Fibroblast of the aortic adventitia (primary cell): ENCODE results near the gene ITIH4. TPM values are rescaled to one million over a fixed set of nuclear protein-coding genes. Genes with fewer than 3 reads are reported as not detected.
"Not testable (repeated sequence)": the region's sequence is repeated elsewhere in the genome, so short reads cannot be mapped to it uniquely, and the experiment has no call there.

Source experiments
- DNase-seq: peaks from one replicate; pipeline ENCODE4 v3.0.0-alpha.2; 2010; ENCODE audit warnings: low read depth
- H3K4me3 ChIP-seq: 2 replicates; pipeline ENCODE4 v1.5.1; 2011; ENCODE audit warnings: low read depth, mild to moderate bottlenecking, control low read depth, low read length, moderate library complexity
- CTCF ChIP-seq: IDR thresholded peaks from 2 replicates; pipeline ENCODE4 v1.5.1; 2011; ENCODE audit warnings: mild to moderate bottlenecking, low read length, control low read depth, inconsistent platforms; ENCODE audit not compliant: insufficient read depth
- total RNA-seq: library from RNA; depleted of rRNA; stranded (reverse); fragments of >200 nt; gene quantifications from 2 replicates; pipeline ENCODE4 v1.2.3, GENCODE V29; 2012; ENCODE audit warnings: low replicate concordance

ITIH4 gene
- total RNA-seq, 1 donor, result 0.36 TPM

GRCh38 chr3:52777127-52777958 is 53.1 kb downstream of the ITIH4 start, which contains the start of gene ITIH1:
Gene ITIH1, plus strand, starts transcription at chr3:52777599. Its CDS starts 17 bp downstream, at chr3:52777616.
- no peak for DNase-seq
- no peak within 1 kb of the TSS for H3K4me3 ChIP-seq
- no peak for TF ChIP-seq CTCF

- not testable (repeated sequence) for DNase-seq, H3K4me3 ChIP-seq
These were observed 54.0 kb downstream of the ITIH4 start for GRCh38 chr3:52776486-52776885.

- TF ChIP-seq CTCF, result no peak
- H3K4me3 ChIP-seq, result no peak overlapping the region
- DNase-seq, result no peak
These were observed 54.6 kb downstream of the ITIH4 start for GRCh38 chr3:52775877-52776276.

- DNase-seq, result no peak
- no peak for TF ChIP-seq CTCF
- no peak overlapping the region for H3K4me3 ChIP-seq
These were observed 55.3 kb downstream of the ITIH4 start for GRCh38 chr3:52774901-52775864.

- no peak for DNase-seq
- no peak overlapping the region for H3K4me3 ChIP-seq
- TF ChIP-seq CTCF, result no peak
These were observed 56.3 kb downstream of the ITIH4 start for GRCh38 chr3:52774066-52774713.

GRCh38 chr3:52773361-52774065 is 57.0 kb downstream of the ITIH4 start:
- TF ChIP-seq CTCF, result no peak
- no peak for DNase-seq
- H3K4me3 ChIP-seq, result no peak overlapping the region
